Spleen (tissue), 7 donors: ENCODE data around the gene RERG.

Source experiments
- CTCF ChIP-seq, 11 experiments: fragments of 200-600 bp in 7 of 11; fragments of 450-650 bp in 4 of 11; sonication (generic) in 4 of 11; IDR thresholded peaks in 8 of 11; conservative IDR thresholded peaks in 3 of 11; 1 replicate in 7 of 11; 2 replicates in 4 of 11; pipeline versions ENCODE4 v1.4.0 to v1.8.0; 2016 to 2021; ENCODE audit warnings: antibody characterized with exemption in 11 of 11, inconsistent platforms in 4 of 11, mild to moderate bottlenecking in 1 of 11
- POLR2A ChIP-seq, 3 donors: fragments of 450-650 bp; IDR thresholded peaks; one replicate each; pipeline ENCODE4 v1.5.1; 2017; ENCODE audit warnings: antibody characterized with exemption in 3 of 3, mild to moderate bottlenecking in 1 of 3
- donor health status: DM: no; HTN: no; CAD: no; lungs with moderate emphysema.
- donor health status: DM: no; HTN: no; CAD: no.
- donor health status: DM: no; HTN: no; CAD: no.

DNA sequence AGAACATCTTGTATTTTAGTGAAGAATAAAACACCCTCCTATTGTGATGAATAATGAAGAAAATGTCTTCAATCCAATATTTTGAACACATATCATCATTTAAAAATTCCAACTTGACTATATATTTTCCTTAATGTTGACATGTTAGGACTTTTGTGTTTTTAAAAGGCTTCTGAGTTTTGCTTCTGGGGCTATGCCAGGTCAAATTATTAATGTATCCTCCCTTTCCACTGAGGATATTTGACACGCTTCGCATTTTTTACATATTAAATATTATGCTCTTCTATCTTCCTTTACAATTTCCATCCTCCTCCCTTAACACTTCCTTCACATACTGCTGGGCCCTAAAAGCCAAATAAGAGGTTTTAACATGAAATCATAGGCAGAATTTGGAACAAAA is 20.6 kb downstream of the RERG start:
- TF ChIP-seq CTCF (IDR thresholded peaks at IDR 0.05 in 8 of 11, conservative IDR thresholded peaks at IDR 0.05 in 3 of 11) (no peak), POLR2A (IDR thresholded peaks at IDR 0.05) (no peak)
